HUES64 (cell line): Measurements from ENCODE around the gene NKX1-1. TPM values are rescaled to one million over a fixed set of nuclear protein-coding genes. Genes with fewer than 3 reads are reported as not detected.
A peak's percentile ranks its signal among the peaks of the same experiment; 100 is the strongest.

Experiments used
- H3K27ac ChIP-seq: 2 replicates; pipeline ENCODE4 v1.7.0; 2013; ENCODE audit warnings: low read depth, low read length, inconsistent platforms
- H3K27me3 ChIP-seq: 2 replicates; pipeline ENCODE4 v1.6.1; 2013; ENCODE audit warnings: mild to moderate bottlenecking, low read length; ENCODE audit not compliant: insufficient read depth
- H3K36me3 ChIP-seq: 2 replicates; pipeline ENCODE4 v1.6.1; 2013; ENCODE audit warnings: mild to moderate bottlenecking, low read length; ENCODE audit not compliant: insufficient read depth
- H3K4me1 ChIP-seq: 2 replicates; pipeline ENCODE4 v1.6.1; 2013; ENCODE audit warnings: mild to moderate bottlenecking, low read length, moderate library complexity; ENCODE audit not compliant: insufficient read depth
- H3K4me3 ChIP-seq: 2 replicates; pipeline ENCODE4 v1.5.1; 2013; ENCODE audit warnings: mild to moderate bottlenecking, low read length, moderate library complexity
- H3K9ac ChIP-seq: 2 replicates; pipeline ENCODE4 v1.6.1; 2013; ENCODE audit warnings: mild to moderate bottlenecking, low read depth, low read length
- H3K9me3 ChIP-seq: 2 replicates; pipeline ENCODE4 v1.6.1; 2013; ENCODE audit warnings: low read depth, low read length; ENCODE audit not compliant: insufficient read depth
- WGBS: fragments of 150-250, 120-280 bp; methylation state at CpG from one replicate; pipeline ENCODE4 v1.1.7; 2013; ENCODE audit warnings: missing lambda C conversion rate; 5-methylcytosine and 5-hydroxymethylcytosine counted together
- polyA plus RNA-seq, 2 experiments: library from polyadenylated mRNA; stranded (reverse); fragments of 50-300 nt; gene quantifications; one replicate each; pipeline ENCODE4 v1.2.3, GENCODE V29; 2013

The NKX1-1 gene
- polyA plus RNA-seq (2013, experiment 1 of 2), result not detected
- not detected for polyA plus RNA-seq (2013, experiment 2 of 2)

- Histone ChIP-seq H3K4me1 (no peaks in the 10 kb centered on the region), H3K9ac (no peak within 1 kb of the TSS), H3K27me3 (peaks cover 99% of the 10 kb centered on the region), H3K36me3 (no peaks in the 10 kb centered on the region), H3K4me3 (peak within 1 kb of the TSS; percentile 27; the same call in 1 of the 2 replicates), H3K9me3 (no peaks in the 10 kb centered on the region), H3K27ac (no peak within 1 kb of the TSS)
- 5% methylated on average over 91 of the region's 91 CpGs for WGBS
These were observed at the start of gene NKX1-1 for GRCh38 chr4:1406394-1406980. Gene NKX1-1 (minus strand): TSS chr4:1406442. CDS start chr4:1406442, 0 bp downstream.

- WGBS, result 87% methylated on average over 2 of the region's 2 CpGs
- Histone ChIP-seq H3K4me1 (peaks cover 3% of the 10 kb centered on the region; the same call in 1 of the 2 replicates), H3K9me3 (peaks cover 9% of the 10 kb centered on the region; the same call in 1 of the 2 replicates), H3K27ac (no peak overlapping the region), H3K4me3 (no peak overlapping the region), H3K27me3 (peaks cover 15% of the 10 kb centered on the region), H3K9ac (no peak overlapping the region), H3K36me3 (no peaks in the 10 kb centered on the region)
These were observed 47.5 kb upstream of the NKX1-1 start for GRCh38 chr4:1453731-1454130.

DNA sequence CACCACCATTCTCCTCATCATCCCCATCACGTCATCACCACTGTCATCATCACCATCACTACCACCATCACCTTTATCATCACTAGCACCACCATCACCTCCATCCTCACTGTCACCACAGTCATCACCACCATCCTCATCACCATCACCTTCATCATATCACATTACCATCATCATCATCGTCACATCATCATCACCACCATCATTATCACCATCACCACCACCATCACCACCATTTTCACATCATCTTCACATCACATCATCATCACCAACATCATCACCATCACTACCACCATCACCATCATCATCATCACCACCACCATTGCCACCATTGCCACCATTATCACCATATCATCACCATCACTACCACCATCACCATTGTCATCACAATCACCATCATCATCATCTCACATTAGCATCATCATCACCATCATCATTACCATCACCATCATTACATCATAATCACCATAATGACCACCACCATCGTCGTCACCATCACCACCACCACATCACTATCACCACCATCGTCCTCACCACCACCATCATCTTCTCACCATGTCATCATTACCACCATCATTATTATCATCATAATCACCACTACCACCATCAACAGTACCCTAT is 46.3 kb upstream of the NKX1-1 start:
- Histone ChIP-seq H3K27me3 (peaks cover 4% of the 10 kb centered on the region; the same call in 1 of the 2 replicates), H3K4me3 (no peak overlapping the region), H3K36me3 (no peaks in the 10 kb centered on the region), H3K4me1 (no peaks in the 10 kb centered on the region), H3K9me3 (peaks cover 9% of the 10 kb centered on the region; the same call in 1 of the 2 replicates), H3K27ac (no peak overlapping the region), H3K9ac (no peak overlapping the region)
- WGBS, result 67% methylated on average over 5 of the region's 5 CpGs

- 90% methylated on average over 3 of the region's 3 CpGs for WGBS
- Histone ChIP-seq H3K27me3 (no peaks in the 10 kb centered on the region), H3K4me1 (no peaks in the 10 kb centered on the region), H3K27ac (no peak overlapping the region), H3K9me3 (peaks cover 9% of the 10 kb centered on the region; the same call in 1 of the 2 replicates), H3K4me3 (no peak overlapping the region), H3K36me3 (no peaks in the 10 kb centered on the region), H3K9ac (no peak overlapping the region)
These were observed 45.5 kb upstream of the NKX1-1 start for GRCh38 chr4:1451752-1452122.

DNA sequence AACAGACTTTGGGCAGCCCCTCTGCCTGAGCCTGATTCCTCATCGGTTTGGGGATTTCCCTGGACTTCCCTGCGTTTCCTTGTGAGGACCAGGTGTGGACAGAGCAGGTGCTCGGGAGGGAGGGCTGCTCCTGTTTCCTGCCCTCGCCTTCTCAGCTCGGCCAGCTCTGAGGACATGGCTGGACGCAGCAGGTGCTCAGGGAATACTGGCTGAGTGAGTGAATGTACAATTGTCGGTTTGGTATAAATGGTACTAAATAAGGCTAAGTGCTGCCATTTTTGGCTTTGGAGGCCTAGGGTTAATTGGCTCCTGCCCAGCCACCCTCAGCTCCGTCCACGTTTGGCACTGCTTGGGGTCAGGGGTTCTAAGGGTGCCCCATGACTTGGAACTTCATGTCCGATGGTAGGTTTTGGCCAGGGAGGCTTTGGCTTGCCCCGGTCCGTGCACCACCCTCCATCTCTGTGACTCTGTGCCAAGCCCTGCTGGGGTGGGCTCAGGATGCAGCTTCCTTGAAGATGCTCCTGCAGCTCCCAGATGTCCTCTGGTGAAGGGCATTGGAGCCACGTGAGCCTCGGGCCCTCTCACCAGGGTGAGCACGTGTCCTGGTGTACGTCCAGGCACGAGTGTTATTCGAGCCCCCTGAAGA is 45.0 kb upstream of the NKX1-1 start:
- H3K9me3 ChIP-seq, result peaks cover 9% of the 10 kb centered on the region; the same call in 1 of the 2 replicates
- WGBS, result 95% methylated on average over 18 of the region's 18 CpGs
- no peak overlapping the region for H3K4me3 ChIP-seq
- H3K4me1 ChIP-seq, result no peaks in the 10 kb centered on the region
- no peaks in the 10 kb centered on the region for H3K27me3 ChIP-seq
- H3K36me3 ChIP-seq, result no peaks in the 10 kb centered on the region
- no peak overlapping the region for H3K27ac ChIP-seq
- no peak overlapping the region for H3K9ac ChIP-seq

GRCh38 chr4:1449833-1450741 is 43.8 kb upstream of the NKX1-1 start:
- Histone ChIP-seq H3K27ac (no peak overlapping the region), H3K9ac (no peak overlapping the region), H3K36me3 (no peaks in the 10 kb centered on the region), H3K9me3 (peaks cover 9% of the 10 kb centered on the region; the same call in 1 of the 2 replicates), H3K4me3 (no peak overlapping the region), H3K4me1 (no peaks in the 10 kb centered on the region), H3K27me3 (no peaks in the 10 kb centered on the region)
- WGBS, result 92% methylated on average over 27 of the region's 32 CpGs

- no peaks in the 10 kb centered on the region for H3K36me3 ChIP-seq
- H3K4me3 ChIP-seq, result no peak overlapping the region
- H3K4me1 ChIP-seq, result no peaks in the 10 kb centered on the region
- no peak overlapping the region for H3K27ac ChIP-seq
- no peak overlapping the region for H3K9ac ChIP-seq
- H3K9me3 ChIP-seq, result peaks cover 9% of the 10 kb centered on the region; the same call in 1 of the 2 replicates
- 80% methylated on average over 11 of the region's 12 CpGs for WGBS
- no peaks in the 10 kb centered on the region for H3K27me3 ChIP-seq
These were observed 43.2 kb upstream of the NKX1-1 start for GRCh38 chr4:1449475-1449832.

GRCh38 chr4:1448589-1449420 is 42.6 kb upstream of the NKX1-1 start:
- H3K27me3 ChIP-seq, result no peaks in the 10 kb centered on the region
- WGBS, result 91% methylated on average over 28 of the region's 28 CpGs
- no peak overlapping the region for H3K27ac ChIP-seq
- peaks cover 9% of the 10 kb centered on the region; the same call in 1 of the 2 replicates for H3K9me3 ChIP-seq
- H3K4me1 ChIP-seq, result no peaks in the 10 kb centered on the region
- H3K4me3 ChIP-seq, result no peak overlapping the region
- no peak overlapping the region for H3K9ac ChIP-seq
- H3K36me3 ChIP-seq, result no peaks in the 10 kb centered on the region

GRCh38 chr4:1447676-1448588 is 41.7 kb upstream of the NKX1-1 start:
- Histone ChIP-seq H3K4me1 (no peaks in the 10 kb centered on the region), H3K9me3 (peaks cover 4% of the 10 kb centered on the region; the same call in 1 of the 2 replicates), H3K4me3 (no peak overlapping the region), H3K27me3 (no peaks in the 10 kb centered on the region), H3K27ac (no peak overlapping the region), H3K36me3 (no peaks in the 10 kb centered on the region), H3K9ac (no peak overlapping the region)
- 87% methylated on average over 18 of the region's 18 CpGs for WGBS
